ENCODE results near the gene RPL13. TPM values are rescaled to one million over a fixed set of nuclear protein-coding genes. Genes with fewer than 3 reads are reported as not detected.

The RPL13 gene
- total and polyA plus RNA-seq, 2 of the 4 experiments (the other 2 are of a cell fraction): 2,098 to 3,527 TPM

GRCh38 chr16:89596957-89597649 is 36.6 kb downstream of the RPL13 start:
- no peaks in the 10 kb centered on the region; the same call in 1 of the 2 replicates for H3K36me3 ChIP-seq (ENCODE audit: control insufficient read depth, insufficient read depth, low read length)
- H2AK9ac ChIP-seq (replicated peaks; ENCODE audit: low read depth, low read length, poor library complexity): no peak overlapping the region
- H3K14ac ChIP-seq (replicated peaks; ENCODE audit: low read depth, low read length): no peak overlapping the region
- no peak overlapping the region for H3K4me2 ChIP-seq (ENCODE audit: low read depth, low read length)
- dilution Hi-C loops (cut with HindIII; ENCODE audit: low sequenced_read_pairs, unreplicated experiment): no loop called here
- H2AFZ ChIP-seq (replicated peaks; ENCODE audit: low read length, poor library complexity): peak overlapping the region; percentile 58
- no peak overlapping the region for H4K8ac ChIP-seq (ENCODE audit: low read depth in 2 of 2, low read length in 2 of 2)
- H3K9me3 ChIP-seq (ENCODE audit: control insufficient read depth, insufficient read depth, low read length): no peaks in the 10 kb centered on the region
- DNase-seq (no peak), ATAC-seq (ENCODE audit: low read depth) (no peak)
- no peak overlapping the region for H3K9ac ChIP-seq (ENCODE audit: low read depth, low read length)
- H2BK120ac ChIP-seq (ENCODE audit: low read depth, low read length): no peak overlapping the region
- no peak overlapping the region for H3K4ac ChIP-seq (ENCODE audit: low read depth, low read length)
- no peak overlapping the region for H3K23ac ChIP-seq (ENCODE audit: low read depth, low read length)
- in situ Hi-C loops (cut with MboI; ENCODE audit: low sequenced_read_pairs): no loop called here
- H3K4me3 ChIP-seq (ENCODE audit: insufficient read depth, low read depth, low read length): no peak overlapping the region
- no peak overlapping the region for H4K91ac ChIP-seq (ENCODE audit: insufficient read depth, low read depth, low read length)
- peaks cover 3% of the 10 kb centered on the region; the same call in 1 of the 2 replicates for H4K20me1 ChIP-seq (ENCODE audit: insufficient read depth, low read length)
- 0 out of 3 replicates have a peak overlapping the region, but pooled peaks have one; percentile 13 for H2BK15ac ChIP-seq (ENCODE audit: low read depth, low read length)
- no peak overlapping the region for H2BK5ac ChIP-seq (ENCODE audit: low read depth, low read length, poor library complexity, severe bottlenecking)
- no peaks in the 10 kb centered on the region; the same call in 1 of the 2 replicates for H3K9me1 ChIP-seq (ENCODE audit: insufficient read depth, low read length)
- H3K79me1 ChIP-seq (ENCODE audit: low read depth in 1 of 2, low read length in 2 of 2): no peaks in the 10 kb centered on the region
- TF ChIP-seq FOS (IDR thresholded peaks at IDR 0.05; ENCODE audit: low read depth, low read length) (no peak), MAZ (IDR thresholded peaks at IDR 0.05; ENCODE audit: borderline replicate concordance, low read depth, low read length) (no peak), MXI1 (IDR thresholded peaks at IDR 0.05; ENCODE audit: borderline replicate concordance, low read depth, low read length) (no peak), SMC3 (IDR thresholded peaks at IDR 0.05; ENCODE audit: low read depth, low read length) (no peak), BHLHE40 (IDR thresholded peaks at IDR 0.05; ENCODE audit: low read depth, low read length) (no peak), CTCF (conservative IDR thresholded peaks at IDR 0.05; ENCODE audit: low read depth, low read length) (no peak), MAFK (IDR thresholded peaks at IDR 0.05; ENCODE audit: low read depth, low read length) (no peak), RAD21 (IDR thresholded peaks at IDR 0.05; ENCODE audit: low read length) (no peak), RCOR1 (IDR thresholded peaks at IDR 0.05; ENCODE audit: insufficient replicate concordance, low read length) (no peak), NFE2L2 (IDR thresholded peaks at IDR 0.05; ENCODE audit: low read depth, low read length) (no peak), CHD1 (IDR thresholded peaks at IDR 0.05; ENCODE audit: low read depth, low read length) (no peak), RFX5 (IDR thresholded peaks at IDR 0.05; ENCODE audit: low read depth, low read length) (no peak)
- TF ChIP-seq, protein P1, sequence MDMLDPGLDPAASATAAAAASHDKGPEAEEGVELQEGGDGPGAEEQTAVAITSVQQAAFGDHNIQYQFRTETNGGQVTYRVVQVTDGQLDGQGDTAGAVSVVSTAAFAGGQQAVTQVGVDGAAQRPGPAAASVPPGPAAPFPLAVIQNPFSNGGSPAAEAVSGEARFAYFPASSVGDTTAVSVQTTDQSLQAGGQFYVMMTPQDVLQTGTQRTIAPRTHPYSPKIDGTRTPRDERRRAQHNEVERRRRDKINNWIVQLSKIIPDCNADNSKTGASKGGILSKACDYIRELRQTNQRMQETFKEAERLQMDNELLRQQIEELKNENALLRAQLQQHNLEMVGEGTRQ (IDR thresholded peaks at IDR 0.05; ENCODE audit: low read depth, low read length): no peak
- TF ChIP-seq, protein P2, sequence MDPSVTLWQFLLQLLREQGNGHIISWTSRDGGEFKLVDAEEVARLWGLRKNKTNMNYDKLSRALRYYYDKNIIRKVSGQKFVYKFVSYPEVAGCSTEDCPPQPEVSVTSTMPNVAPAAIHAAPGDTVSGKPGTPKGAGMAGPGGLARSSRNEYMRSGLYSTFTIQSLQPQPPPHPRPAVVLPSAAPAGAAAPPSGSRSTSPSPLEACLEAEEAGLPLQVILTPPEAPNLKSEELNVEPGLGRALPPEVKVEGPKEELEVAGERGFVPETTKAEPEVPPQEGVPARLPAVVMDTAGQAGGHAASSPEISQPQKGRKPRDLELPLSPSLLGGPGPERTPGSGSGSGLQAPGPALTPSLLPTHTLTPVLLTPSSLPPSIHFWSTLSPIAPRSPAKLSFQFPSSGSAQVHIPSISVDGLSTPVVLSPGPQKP (IDR thresholded peaks at IDR 0.05; ENCODE audit: borderline replicate concordance, low read depth, low read length): no peak
- H2BK20ac ChIP-seq (ENCODE audit: low read depth, low read length): no peak overlapping the region
- H2AK5ac ChIP-seq (ENCODE audit: low read depth, low read length): peak overlapping the region; percentile 50; the same call in 1 of the 2 replicates
- BruUV-seq (replicated peaks): no TSS peak
- WGBS, 2 experiments (ENCODE audit: extremely low coverage in 2 of 2, insufficient read length in 1 of 2): 85% methylated on average over 11 of the region's 19 CpGs; no CpG with 5 or more reads in 1 of the 2 experiments
- H3K27me3 ChIP-seq (ENCODE audit: control insufficient read depth, insufficient read depth, low read length): no peaks in the 10 kb centered on the region
- ChIA-PET CTCF (interaction anchor here (1.1 kb wide), 1 partner anchor 13 kb away, joined by 4 read pairs; no protein-coding TSS in a partner anchor), POLR2A (ENCODE audit: unreplicated experiment) (no interaction called here)
- H4K5ac ChIP-seq (ENCODE audit: low read depth, low read length): no peak overlapping the region
- intact Hi-C loops (cut with micrococcal nuclease): no loop called here
- no peak overlapping the region for H3K56ac ChIP-seq (ENCODE audit: extremely low read depth, insufficient read depth, low read length)
- no peak overlapping the region for H3K18ac ChIP-seq (ENCODE audit: low read depth, low read length)
- H3K4me1 ChIP-seq (ENCODE audit: control insufficient read depth, insufficient read depth, low read length): peaks cover 4% of the 10 kb centered on the region
- no peak overlapping the region for H3K27ac ChIP-seq (ENCODE audit: insufficient read depth, low read length)

Measured in IMR-90 (cell line).